Endothelial cell of umbilical vein (primary cell): ENCODE measurements around the gene XPO6.

ENCODE experiments used
- EZH2 ChIP-seq: IDR thresholded peaks from 2 replicates; pipeline ENCODE4 v1.6.1; 2012; ENCODE audit warnings: borderline replicate concordance, low read depth, mild to moderate bottlenecking, moderate library complexity, low read length, inconsistent platforms; ENCODE audit not compliant: severe bottlenecking
- FOS ChIP-seq: IDR thresholded peaks from 2 replicates; pipeline ENCODE4 v1.6.1; 2011; ENCODE audit warnings: mild to moderate bottlenecking, low read length, moderate library complexity, borderline replicate concordance; ENCODE audit not compliant: insufficient read depth
- GATA2 ChIP-seq: IDR thresholded peaks from 2 replicates; pipeline ENCODE4 v1.7.0; 2011; ENCODE audit warnings: low read depth, mild to moderate bottlenecking, moderate library complexity, mixed read lengths, low read length; ENCODE audit not compliant: insufficient read length, insufficient read depth
- JUN ChIP-seq: IDR thresholded peaks from 2 replicates; pipeline ENCODE4 v1.6.1; 2011; ENCODE audit warnings: borderline replicate concordance, low read depth; ENCODE audit not compliant: insufficient read length, insufficient read depth
- MAX ChIP-seq: IDR thresholded peaks from 2 replicates; pipeline ENCODE4 v1.6.1; 2011; ENCODE audit not compliant: insufficient read depth, insufficient read length
- POLR2A ChIP-seq: IDR thresholded peaks from 2 replicates; pipeline ENCODE4 v1.6.1; 2012; ENCODE audit warnings: low read depth, mild to moderate bottlenecking, control low read depth, low read length
- POLR2AphosphoS5 ChIP-seq: IDR thresholded peaks from 2 replicates; pipeline ENCODE4 v1.6.1; 2012; ENCODE audit warnings: low read depth, mild to moderate bottlenecking, control low read depth, low read length, moderate library complexity; ENCODE audit not compliant: insufficient read depth
- TF ChIP-seq, protein P1 (sequence below), 2 donors: IDR thresholded peaks; 1 replicate in 1 of 2; 2 replicates in 1 of 2; pipeline ENCODE4 v1.5.1; 2011; ENCODE audit warnings: low read length in 2 of 2, mild to moderate bottlenecking in 2 of 2, moderate library complexity in 2 of 2, control low read depth in 1 of 2, inconsistent platforms in 1 of 2, low read depth in 1 of 2; ENCODE audit not compliant: insufficient read depth in 1 of 2; ENCODE audit errors: extremely low read depth in 1 of 2

- TF ChIP-seq POLR2AphosphoS5, result no peak
- TF ChIP-seq JUN, result no peak
- TF ChIP-seq, protein P1, sequence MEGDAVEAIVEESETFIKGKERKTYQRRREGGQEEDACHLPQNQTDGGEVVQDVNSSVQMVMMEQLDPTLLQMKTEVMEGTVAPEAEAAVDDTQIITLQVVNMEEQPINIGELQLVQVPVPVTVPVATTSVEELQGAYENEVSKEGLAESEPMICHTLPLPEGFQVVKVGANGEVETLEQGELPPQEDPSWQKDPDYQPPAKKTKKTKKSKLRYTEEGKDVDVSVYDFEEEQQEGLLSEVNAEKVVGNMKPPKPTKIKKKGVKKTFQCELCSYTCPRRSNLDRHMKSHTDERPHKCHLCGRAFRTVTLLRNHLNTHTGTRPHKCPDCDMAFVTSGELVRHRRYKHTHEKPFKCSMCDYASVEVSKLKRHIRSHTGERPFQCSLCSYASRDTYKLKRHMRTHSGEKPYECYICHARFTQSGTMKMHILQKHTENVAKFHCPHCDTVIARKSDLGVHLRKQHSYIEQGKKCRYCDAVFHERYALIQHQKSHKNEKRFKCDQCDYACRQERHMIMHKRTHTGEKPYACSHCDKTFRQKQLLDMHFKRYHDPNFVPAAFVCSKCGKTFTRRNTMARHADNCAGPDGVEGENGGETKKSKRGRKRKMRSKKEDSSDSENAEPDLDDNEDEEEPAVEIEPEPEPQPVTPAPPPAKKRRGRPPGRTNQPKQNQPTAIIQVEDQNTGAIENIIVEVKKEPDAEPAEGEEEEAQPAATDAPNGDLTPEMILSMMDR (IDR thresholded peaks at IDR 0.05; ENCODE audit: extremely low read depth in 1 of 2, insufficient read depth in 1 of 2, low read depth in 1 of 2, low read length in 2 of 2), result no peak
- no peak for TF ChIP-seq POLR2A
- TF ChIP-seq EZH2, result no peak
- TF ChIP-seq MAX, result no peak
- no peak for TF ChIP-seq FOS
- TF ChIP-seq GATA2, result no peak
Measured at GRCh38 chr16:28259781-28260150, 48.0 kb upstream of the XPO6 start.
